Erythroblast (primary cell): ENCODE results near the gene MAP1LC3C.

Experiments
- GATA1 ChIP-seq: IDR thresholded peaks from 2 replicates; pipeline ENCODE4 v1.6.1; 2011; ENCODE audit warnings: low read depth, mild to moderate bottlenecking, control low read depth, low read length, moderate library complexity
- POLR2A ChIP-seq: IDR thresholded peaks from 2 replicates; pipeline ENCODE4 v1.6.1; 2011; ENCODE audit warnings: mild to moderate bottlenecking, low read length

DNA sequence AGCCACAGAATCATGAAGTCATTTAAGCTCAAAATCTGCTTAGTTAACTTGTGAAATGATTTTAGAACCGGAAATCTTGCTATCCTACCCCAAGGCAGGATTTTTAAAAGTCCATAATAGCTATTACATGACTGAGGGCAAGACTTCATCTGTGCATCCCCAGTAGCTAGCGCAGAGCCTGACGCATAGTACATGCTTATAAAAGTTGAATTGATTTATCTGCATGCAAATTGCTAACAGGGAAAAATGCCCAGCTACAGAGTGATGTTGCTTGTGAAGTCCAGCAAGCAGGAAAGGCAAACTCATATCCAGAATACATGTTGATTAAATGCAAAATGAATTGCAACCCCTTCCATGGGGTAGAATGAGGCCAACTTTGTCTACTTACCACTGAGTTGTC, 8.1 kb upstream of the MAP1LC3C start:
- TF ChIP-seq POLR2A (no peak), GATA1 (no peak)
